KBM-7 (cell line): ENCODE results near the gene F13B.
"Not testable (repeated sequence)": the region's sequence is repeated elsewhere in the genome, so short reads cannot be mapped to it uniquely, and the experiment has no call there.

Experiments
- DNase-seq: peaks from one replicate; pipeline ENCODE4 v3.0.0-alpha.2; 2015
- in situ Hi-C: fragments of 300-500 bp; cut with MboI; formaldehyde crosslinking; loops from 2 replicates; pipeline ENCODE4 v1.14.3; 2020; ENCODE audit warnings: low sequenced_read_pairs, low pct_unique_long_range_greater_than_20kb, mixed read lengths

The F13B gene

DNA sequence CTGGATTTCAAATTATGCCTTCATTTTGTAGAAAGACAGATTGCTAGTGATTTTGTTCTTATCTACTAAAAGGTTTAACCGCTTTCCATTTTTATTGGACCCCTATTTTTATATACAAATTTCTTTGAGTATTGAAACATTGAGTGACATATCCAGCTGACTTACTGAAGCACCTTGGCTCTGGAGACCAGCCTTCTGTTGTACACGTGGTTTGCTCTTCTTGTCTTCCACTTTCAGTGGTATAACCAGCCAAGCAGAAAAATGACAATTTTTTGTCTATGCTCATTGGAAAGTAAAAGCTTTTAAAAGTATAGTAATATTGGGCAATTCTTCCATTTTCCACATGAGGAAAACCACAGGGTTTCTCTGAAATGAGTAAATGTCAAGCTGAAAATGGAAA, 4.4 kb downstream of the F13B start:
- in situ Hi-C loops: no loop called here
- peak; percentile 46 for DNase-seq

DNA sequence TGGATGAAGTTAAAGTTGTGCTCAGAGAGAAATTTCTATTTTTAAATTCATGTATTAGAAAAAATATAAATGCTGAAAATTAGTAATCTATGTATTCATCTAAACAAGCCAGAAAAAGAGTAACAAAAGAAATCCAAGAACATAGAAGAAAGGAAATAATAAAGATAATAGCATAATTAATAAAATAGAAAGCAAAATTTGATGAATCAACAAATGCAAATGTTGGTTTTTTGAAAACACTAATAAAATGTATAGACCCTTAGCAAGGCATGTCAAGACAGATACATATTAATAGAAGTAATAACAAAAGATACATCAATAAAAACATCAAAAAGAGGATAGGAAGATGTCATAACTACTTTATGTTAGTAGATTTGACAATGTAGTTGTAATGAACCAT, 18.0 kb downstream of the F13B start:
- in situ Hi-C loops: no loop called here
- DNase-seq: no peak

DNA sequence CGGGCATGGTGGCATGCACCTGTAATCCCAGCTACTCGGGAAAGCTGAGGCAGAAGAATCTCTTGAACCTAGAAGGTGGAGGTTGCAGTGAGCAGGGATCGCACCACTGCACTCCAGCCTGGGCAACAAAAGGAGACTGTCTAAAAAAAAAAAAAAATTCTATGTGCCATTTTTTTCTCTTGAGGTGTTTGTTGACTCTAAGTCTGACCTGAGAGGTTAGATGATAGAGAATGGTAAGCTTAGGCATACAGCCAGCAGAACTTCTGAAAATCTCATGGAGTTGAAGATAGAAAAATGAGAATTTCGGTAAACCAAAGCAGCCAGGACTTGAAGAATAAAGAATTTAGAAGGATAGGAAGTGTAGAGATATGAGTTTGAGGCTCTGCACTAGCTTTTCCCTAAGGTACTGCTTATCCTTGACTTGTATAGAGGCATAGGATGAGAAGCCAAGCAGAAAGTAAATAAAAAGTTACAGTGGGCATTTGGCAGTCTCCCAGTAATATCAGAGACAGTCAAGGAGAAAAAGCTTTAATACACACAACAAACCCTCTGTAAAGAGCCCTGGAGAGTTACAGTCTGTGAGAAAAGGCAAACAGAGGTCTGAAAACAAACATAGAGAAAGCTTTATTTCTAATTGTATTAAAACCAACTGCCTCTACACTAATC, 24.3 kb downstream of the F13B start:
- DNase-seq: no peak
- in situ Hi-C loops: no loop called here

DNA sequence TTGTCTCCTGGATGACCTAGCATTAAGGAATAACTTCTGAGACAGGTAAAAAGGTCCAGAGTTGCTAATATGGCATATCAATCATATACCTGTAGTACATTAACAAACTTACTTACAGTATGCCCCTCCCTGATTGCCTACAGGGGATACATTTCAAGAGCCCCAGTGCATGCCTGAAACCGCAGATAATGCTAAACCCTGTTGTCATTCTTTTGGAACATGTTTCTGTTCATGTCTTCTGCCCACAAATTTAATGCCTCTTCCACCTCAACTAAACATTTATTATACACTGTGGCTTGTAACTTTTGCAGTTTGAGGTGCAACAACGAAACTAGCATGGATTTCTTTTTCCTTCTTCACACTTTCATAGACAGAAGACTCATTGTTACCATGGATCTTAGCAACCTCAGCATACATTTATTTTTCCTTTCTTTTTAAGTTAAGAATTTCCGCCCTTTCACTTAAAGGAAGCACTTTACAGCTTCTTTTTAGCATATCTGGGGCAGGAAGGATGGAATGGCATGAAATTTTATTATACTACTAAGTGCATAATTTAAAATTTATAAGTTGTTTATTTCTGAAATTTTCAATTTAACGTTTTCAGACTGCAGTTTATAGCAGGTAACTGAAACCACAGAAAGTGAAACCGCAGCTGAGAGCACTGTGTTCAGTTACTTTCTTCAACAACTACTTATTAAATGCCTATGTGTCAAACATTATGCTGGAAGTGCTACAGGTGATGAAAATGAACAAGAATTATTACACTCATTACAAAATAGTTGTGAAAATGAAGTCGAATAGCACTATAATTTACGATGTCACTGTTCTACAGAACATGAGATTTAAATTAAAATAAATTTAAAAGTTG, 25.3 kb downstream of the F13B start:
- no peak for DNase-seq
- in situ Hi-C loops: no loop called here

DNA sequence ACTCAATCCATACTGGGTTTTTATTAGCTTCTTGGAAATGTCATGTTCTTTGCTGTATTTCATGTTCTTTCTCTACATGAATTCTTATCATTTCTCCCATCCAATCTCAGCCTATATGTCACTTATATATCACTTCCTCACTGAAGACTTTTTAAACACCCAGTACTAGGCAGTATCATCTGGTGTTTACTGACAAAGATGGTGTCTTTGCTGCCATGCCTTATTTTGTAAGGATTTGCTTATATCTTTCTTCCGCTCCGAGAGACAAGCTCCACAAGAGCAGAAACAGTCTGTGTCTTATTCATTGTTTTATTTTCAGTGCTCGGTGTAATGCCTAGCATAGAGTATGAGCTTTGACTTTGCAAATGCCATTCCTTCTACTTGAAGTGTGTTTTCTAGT, 30.2 kb downstream of the F13B start:
- in situ Hi-C loops: no loop called here

DNA sequence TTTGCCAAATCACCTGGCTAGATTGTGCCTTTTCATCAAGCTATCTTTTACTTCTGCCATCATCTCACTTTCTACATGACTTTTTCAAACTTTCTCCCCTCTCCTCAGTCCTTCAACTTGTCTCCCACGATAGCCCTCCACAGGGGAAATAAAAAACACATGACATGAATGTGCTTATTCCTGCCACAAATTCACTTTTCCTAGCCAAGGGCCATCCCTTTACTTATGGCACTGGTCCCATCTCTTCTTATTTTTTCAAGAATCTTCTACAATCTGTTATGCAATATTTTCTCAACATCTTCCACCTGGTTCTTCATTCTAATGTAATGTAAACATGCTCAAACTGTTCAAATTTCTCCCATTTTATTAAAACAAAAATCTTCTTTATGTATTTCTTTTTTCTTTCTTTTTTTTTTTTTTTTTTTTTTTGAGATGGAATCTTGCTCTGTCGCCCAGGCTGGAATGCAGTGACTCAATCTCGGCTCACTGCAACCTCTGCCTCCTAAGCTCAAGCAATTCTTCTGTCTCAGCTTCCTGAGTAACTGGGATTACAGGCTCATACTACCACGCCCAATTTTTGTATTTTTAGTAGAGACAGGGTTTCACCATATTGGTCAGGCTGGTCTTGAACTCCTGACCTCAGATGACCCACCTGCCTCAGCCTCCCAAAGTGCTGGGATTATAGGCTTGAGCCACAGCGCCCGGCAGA, 32.3 kb downstream of the F13B start:
- DNase-seq, in situ Hi-C loops: not testable (repeated sequence)

More for the DNA sequence above, 30.2 kb downstream of the F13B start:
- no peak for DNase-seq

DNA sequence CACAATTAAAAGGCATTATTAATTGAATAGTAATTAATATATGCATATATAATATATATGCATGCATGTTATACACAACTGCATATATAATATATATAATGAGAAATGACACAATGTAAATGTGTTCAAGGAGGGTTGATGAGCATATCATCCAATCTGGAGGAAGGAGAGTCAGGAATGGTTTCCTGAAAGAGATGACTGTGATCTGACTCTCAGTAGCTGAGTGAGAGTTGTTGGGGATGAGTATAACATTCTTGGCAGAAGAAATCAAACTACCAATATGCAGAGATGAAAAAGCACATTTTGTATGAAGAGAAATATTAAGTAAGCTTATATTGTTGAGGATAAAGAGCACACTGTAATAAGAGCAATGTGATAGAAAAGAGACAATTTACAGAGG, 37.3 kb downstream of the F13B start:
- no peak for DNase-seq
- in situ Hi-C loops: no loop called here

DNA sequence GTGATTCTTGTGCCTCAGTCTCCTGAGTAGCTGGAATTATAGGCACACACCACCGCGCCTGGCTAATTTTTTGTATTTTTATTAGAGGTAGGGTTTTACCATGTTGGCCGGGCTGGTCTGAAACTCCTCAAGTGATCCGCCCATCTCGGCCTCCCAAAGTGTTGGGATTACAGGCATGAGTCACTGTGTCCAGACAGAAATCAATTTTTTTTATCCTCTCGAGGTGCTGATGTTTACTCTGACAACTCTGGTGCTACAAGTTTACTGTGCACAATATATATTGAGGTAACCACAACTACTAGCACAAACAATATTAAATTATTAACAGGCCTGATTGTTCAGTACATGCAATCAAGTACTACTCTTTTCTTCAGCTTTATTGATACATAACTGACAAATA, 39.7 kb downstream of the F13B start:
- in situ Hi-C loops: no loop called here
- no peak for DNase-seq

DNA sequence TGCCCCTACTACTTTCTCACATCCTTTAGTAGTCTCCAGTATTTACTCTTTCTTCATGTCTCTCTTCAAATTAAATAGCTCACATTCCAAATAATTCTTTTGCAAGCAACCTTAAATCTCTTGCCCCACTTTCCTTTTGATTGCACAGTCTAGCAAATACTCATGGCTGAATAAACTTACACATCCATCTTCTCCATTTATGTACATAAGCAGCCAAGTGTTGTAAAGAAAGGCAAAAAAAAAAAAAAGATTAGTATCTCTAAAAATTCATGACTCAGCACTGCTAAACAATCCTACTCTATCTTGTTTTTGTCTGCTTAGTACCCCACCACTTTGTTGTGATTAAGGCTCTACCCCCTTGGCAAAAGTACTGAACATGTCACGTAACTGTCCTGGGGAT, 42.6 kb downstream of the F13B start:
- in situ Hi-C loops: no loop called here
- no peak for DNase-seq

DNA sequence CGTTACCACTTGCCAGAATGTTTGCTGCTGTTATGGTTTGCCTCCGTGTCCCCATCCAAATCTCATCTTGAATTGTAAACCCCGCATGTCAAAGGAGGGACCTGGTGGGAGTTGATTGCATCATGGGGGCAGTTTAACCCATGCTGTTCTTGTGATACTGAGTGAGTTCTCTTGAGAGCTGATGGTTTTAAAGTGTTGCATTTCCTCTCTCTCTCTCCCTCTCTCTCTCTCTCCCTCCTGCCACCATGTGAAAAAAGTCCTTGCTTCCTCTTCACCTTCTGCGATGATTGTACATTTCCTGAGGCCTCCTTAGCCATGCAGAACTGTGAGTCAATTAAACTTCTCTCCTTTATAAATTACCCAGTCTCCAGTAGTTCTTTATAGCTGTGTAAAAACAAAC, 45.3 kb downstream of the F13B start:
- DNase-seq: peak; percentile 79
- in situ Hi-C loops: no loop called here

DNA sequence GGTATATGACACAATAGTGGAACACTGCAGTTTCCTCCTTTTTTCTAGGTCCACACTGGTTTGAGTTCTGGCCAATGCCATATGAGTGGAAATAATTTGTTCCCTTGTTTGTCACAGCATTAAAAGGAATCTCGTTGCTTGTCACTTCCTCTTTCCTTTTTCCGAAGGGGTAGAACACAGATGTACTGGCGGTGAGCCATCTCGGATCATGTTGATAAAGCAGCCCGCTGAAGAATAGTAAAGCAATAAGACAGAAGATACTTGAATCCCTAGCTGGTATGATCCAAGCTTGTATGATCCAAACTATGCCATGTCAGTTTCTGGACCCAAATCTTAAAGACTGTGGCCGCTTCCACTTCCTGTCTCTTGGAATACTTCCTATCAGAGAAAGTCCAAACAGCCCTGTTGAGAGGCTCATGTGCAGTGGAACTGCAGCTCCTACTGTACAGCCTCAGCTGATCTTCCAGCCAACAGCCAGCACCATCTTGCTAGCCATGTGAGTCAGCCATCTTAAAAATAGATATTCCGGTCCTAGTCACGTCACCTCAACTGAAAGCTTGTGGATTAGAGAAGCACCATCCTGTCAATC, 49.4 kb downstream of the F13B start:
- DNase-seq: peak; percentile 94
- in situ Hi-C loops: no loop called here

DNA sequence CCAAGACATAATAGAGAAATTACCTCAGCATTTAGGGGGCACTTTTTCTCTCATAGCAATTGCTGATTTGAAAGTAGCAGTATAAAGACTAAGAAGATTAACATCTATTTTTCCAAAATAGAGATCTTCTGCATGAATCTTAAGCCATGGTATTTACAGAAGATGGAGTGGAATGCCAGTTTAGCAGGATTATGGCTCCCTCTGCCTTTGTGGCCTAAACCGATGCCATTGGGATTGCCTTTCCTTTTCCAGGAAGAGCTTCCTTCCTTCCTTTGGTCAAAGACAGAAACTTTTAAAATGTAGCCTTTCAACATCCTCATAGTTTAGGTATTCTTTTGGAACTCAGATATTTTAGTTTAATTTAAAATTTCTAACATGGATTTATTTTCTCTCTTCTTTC, 50.3 kb downstream of the F13B start:
- in situ Hi-C loops: no loop called here

DNA sequence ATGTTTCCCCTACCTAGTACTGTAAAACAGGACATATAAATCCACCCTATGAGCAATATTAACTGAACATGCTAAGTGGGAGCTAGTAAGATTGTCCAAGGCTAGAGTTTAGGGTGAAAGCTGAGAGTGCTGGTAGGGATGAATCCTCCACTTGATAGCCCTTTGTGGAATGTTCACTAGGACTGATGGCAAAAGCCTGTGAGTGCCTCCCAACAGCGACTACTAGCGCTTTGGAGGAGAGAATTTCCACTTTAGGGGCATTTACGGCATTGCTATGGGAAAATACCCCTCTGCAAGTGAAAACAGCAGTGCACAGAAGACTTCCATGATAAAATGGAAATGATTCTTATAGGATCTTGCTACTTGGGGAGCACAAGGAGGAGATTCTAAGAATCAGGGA, 53.8 kb downstream of the F13B start:
- in situ Hi-C loops: no loop called here

More for the DNA sequence above, 50.3 kb downstream of the F13B start:
- no peak for DNase-seq

DNA sequence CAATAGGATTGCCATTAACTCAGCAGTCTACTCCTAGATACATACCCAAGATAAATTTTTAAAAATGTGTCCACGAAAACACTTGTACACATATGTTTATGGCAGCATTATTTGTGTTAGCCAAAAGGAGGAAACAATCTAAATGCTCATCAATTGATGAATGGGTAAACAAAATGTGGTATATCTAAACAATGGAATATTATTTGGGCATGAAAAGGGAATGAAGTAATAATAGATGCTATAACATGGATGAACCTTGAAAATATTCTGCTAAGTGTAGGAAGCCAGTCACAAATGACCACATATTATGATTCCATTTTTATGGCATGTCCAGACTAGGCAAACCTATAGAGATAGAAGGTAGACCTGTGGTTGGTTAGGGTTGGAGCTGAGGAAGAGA, 55.4 kb downstream of the F13B start:
- DNase-seq: no peak
- in situ Hi-C loops: no loop called here

More for the DNA sequence above, 53.8 kb downstream of the F13B start:
- no peak for DNase-seq

DNA sequence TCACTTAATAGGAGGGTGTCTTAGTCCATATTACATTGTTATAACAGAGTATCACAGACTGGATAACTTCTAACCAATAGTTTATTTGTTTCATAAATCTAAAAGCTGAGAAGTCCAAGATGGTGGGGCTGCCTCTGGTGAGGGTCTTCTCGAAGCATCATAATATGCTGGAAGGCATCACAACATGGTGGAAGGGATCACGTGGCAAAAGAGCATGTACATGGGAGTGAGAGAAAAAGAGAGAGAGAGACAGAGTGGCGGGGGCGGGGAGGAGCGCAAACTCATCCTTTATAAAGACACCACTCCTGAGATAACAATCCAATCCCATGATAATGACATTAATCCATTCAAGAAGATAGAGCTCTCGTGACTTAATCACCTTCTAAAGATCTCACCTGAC, 58.2 kb downstream of the F13B start:
- DNase-seq: no peak
- in situ Hi-C loops: no loop called here

DNA sequence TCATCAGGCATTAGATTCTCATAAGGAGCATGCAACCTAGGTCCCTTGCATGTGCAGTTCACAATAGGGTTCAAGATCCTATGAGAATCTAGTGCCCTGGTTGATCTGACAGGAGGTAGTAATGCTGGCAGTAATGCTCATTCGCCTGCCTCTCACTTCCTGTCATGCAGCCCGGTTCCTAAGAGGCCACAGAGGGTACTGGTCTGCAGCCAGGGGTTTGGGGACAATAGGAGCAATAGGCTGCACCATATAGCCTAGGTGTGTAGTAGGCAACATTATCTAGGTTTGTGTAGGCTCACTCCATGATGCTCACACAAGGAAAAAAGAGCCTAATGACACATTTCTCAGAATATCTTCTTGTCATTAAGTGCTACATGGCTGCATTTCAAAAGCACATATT, 63.9 kb downstream of the F13B start:
- DNase-seq: no peak
- in situ Hi-C loops: no loop called here

DNA sequence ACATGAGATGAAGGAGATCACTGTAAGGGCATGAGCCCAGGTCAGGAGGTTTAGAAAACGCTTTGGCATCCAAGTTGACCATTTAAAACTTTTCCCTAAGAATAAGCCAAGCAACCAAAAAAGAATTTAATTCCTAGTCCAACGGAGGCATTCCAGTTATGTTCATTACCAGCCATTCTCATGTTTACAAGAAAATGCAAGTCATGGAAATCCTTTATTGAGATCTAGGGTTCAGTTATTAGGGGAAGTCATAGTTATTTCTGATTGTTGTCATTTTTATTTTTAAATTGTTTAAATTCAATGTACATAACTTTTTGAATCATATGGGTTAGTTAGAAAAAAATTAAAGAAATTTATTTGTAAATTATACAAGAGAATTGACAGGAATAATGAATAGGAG, 65.2 kb downstream of the F13B start:
- DNase-seq: no peak
- in situ Hi-C loops: no loop called here

DNA sequence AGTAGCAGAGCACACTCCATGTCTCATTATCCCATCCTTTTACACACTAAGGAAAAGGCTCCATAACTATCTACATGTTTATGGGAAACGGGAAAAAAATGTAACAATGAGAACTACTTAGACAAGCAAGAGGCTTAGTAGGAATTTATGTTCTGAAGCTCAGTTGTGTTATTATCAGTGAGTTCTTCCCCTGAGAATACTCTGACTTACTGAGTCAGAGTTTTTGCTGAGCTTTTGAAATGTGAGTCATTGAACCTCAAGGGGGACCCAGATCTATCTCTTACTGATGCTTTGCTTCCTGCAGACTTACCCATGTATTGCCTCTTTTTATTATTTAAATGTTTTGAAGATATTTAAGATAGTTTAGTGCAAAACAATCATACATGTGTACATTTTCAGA, 69.6 kb downstream of the F13B start:
- no peak for DNase-seq
- in situ Hi-C loops: no loop called here

DNA sequence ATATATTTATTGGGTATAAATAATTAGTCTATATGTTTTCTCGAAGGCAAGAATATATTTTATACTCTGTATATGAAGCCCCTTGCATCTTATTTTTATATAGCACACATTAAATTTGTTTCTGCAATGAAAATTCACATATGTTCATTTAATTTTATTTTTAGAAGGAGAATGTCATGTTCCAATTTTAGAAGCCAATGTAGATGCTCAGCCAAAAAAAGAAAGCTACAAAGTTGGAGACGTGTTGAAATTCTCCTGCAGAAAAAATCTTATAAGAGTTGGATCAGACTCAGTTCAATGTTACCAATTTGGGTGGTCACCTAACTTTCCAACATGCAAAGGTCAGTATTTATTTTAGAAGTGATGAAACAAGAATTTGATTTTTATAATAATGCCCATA, 73.1 kb downstream of the F13B start:
- in situ Hi-C loops: no loop called here
- DNase-seq: no peak
